Epithelial cell of prostate (primary cell): ENCODE results near the gene PAK2.
"Not testable (repeated sequence)": the region's sequence is repeated elsewhere in the genome, so short reads cannot be mapped to it uniquely, and the experiment has no call there.

Experiments used
- DNase-seq: peaks from one replicate; pipeline ENCODE4 v3.0.0-alpha.2; 2011; ENCODE audit warnings: low read depth, low spot score
- H3K27ac ChIP-seq: fragments of 450-650 bp; 2 replicates; pipeline ENCODE4 v1.5.1; 2017; ENCODE audit warnings: mild to moderate bottlenecking

PAK2 gene

DNA sequence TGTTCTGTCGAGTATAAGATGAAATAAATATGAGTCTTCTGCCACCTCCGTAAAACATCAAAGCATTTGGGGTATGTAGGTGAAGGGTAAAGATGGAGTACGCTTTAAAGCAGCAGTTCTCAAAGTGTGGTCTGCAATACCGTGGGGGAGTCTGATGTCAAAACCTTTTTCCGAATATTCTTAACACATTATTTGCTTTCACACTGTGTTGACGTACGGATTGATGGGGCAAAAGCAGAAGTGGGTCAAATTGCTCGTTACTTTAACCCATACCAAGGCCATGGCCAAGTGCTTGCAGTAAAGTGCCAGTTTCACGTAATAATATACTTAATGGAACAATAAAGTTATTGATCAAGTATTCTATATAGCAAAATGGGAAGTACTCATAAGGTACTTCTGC, 36.3 kb downstream of the PAK2 start:
- H3K27ac ChIP-seq = peak overlapping the region; percentile 77
- no peak for DNase-seq

DNA sequence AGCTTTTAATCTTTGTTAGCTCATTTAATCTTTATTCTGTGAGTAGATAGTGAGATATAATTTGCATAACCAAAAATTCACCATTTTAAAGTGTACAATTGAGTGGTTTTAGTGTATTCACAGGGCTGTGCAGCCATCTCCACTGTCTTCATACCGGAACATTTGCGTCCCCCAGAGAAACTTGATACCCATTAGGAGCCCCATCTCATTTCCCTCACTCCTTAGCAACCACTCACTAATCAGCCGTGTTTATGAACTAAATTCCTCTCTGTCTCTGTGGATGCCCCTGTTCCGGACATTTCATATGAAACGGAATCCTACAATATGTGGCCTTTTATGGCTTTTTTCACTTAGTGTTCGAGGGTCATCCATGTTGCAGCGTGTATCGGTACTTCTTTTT, 38.2 kb downstream of the PAK2 start:
- no peak for DNase-seq

DNA sequence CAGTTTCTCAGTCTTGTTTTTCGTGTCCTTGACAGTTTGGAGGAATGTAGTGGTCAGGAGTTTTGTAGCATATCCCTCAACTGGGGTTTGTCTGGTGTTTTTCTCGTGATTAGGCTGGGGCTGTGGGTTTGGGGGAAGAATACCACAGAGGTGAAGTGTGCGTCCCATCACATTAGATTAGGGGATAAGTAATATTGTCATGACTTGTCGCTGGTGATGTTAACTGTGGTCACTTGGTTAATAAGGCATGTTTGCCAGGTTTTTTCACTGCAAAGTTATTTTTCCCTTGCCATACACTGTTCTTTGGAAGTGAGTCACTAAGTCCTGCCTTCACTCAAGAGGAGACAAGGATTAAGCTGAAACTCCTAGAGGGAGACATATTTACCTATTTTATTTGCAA, 39.1 kb downstream of the PAK2 start:
- H3K27ac ChIP-seq = peak overlapping the region; percentile 77
- DNase-seq = peak; percentile 27

More for the DNA sequence above, 38.2 kb downstream of the PAK2 start:
- H3K27ac ChIP-seq = peak overlapping the region; percentile 77

DNA sequence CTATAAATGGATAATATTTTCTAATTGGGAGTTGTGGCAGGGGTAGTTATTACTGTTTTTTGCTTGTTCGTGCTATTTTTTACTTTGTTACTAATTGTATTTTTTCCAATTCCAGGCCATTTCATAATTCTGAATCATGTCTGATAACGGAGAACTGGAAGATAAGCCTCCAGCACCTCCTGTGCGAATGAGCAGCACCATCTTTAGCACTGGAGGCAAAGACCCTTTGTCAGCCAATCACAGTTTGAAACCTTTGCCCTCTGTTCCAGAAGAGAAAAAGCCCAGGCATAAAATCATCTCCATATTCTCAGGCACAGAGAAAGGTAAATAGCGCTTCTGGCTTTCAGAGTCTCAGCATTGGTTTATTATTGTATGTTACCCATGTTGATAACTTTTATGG, 42.9 kb downstream of the PAK2 start:
- H3K27ac ChIP-seq = no peak overlapping the region
- DNase-seq = no peak

DNA sequence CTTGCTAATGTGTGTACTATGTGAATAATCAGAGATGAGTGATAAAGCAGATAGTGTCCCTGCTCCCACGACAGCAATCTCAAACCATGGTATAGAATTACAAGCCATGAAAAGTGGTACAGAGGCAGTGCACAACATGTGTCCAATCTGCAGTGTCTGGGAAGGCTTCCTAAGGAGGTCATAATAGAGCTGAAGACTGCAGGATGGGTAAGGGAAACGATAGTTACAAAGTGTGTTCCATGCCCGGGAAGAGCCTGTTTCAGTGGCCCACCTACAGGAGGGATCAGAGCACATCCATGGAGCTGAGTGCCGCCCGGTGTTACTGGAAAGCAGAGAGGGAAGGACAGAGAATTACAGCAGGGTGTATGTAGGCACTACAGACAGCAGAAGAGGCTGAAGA, 48.9 kb downstream of the PAK2 start:
- DNase-seq = no peak
- H3K27ac ChIP-seq = no peak overlapping the region

DNA sequence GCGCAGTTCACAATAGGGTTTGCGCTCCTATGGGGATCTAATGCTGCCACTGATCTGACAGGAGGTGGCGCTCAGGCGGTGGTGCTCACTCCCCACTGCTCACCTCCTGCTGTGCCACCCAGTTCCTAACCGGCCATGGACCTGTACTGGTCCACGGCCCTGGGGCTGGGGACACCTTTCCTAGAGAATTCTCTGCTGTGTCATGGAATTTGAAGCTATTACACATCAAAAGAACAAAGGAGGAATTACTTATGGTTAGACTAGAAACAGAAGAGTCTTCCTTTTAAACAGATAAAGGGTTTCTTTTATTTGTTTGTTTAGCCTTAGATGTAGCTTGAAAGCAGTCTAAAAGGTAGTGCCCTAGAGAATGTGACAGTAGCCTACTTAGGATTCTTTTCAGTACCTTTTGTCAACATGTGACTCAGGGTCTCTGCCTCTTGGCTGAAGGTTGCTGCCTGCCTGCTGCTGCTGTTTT, 50.3 kb downstream of the PAK2 start:
- no peak overlapping the region for H3K27ac ChIP-seq
- DNase-seq = no peak

DNA sequence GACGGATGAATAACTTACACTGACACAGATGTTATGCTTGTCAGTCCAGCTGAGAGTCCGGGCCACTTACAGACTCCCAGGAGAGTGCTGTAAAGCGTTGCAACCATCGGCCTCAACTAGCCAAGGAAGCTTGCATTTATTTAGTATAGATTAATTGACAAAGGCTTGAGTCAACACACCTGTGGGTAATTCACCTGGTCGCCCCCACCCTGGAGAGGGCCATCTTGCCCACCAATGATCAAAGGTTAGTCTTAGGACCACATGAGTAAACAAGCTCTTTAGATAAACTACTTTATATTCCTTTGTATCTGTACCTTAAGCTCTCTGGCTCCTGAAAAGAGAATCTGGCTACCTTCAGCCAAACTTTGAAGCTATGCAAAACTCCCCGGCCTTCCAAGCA, 51.0 kb downstream of the PAK2 start:
- no peak for DNase-seq
- no peak overlapping the region for H3K27ac ChIP-seq

DNA sequence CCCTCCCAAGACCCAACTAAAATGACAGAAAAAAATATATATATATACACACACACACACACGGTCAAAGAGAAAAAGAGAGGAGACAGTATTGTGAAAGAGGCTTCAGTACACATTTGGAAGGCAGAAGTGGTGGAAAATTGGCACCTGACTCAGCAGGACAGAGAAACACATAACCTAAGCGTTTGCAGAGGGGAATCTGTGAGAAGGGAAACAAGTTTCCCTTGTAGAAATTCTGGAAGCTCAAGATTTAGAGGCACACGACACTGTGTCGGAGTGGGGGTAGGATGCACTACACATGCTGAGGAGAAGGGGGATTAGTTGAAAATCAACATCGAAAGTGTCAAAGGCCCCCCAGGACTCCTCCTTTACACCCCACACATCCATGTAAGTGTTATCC, 53.1 kb downstream of the PAK2 start:
- peak overlapping the region; percentile 61 for H3K27ac ChIP-seq
- no peak for DNase-seq

DNA sequence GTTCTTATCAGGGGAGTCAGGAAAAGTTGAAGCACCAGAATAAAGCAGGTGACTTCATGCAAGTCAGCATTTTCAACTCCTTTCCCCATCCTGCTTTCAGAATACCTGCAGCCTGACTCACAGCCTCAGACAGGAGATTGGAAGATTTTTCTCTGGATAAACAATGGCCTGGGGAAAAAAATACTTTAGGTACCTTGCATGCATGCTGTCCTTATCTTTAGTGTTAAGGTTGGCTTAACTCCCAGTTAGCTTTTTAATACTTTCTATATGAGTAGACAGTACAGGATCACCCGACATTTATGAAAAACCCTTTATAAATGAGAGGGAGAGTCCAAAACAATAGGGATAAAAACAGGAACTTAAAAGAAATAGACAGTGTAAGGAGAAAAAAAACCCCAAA, 53.6 kb downstream of the PAK2 start:
- peak; percentile 73 for DNase-seq
- H3K27ac ChIP-seq = peak overlapping the region; percentile 61

DNA sequence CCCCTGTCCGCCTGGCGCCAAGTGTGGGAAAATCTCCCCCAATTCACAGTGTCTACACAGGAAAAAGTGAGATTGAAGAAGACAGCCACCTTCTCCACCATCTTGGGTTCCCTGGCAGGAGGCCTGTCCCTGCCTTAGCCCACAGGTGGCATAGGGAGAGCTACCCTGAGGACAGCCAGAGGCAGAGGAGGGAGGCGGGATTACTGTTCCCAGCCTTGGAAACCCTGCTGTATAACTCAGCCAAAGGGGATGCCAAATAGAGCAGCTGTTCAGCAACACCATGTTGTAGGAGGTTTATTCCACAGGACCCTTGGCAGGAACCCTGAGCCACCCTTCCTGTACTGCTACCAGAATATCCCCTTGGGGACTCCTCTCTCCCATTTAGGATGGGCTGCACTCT, 54.8 kb downstream of the PAK2 start:
- no peak overlapping the region for H3K27ac ChIP-seq
- no peak for DNase-seq

DNA sequence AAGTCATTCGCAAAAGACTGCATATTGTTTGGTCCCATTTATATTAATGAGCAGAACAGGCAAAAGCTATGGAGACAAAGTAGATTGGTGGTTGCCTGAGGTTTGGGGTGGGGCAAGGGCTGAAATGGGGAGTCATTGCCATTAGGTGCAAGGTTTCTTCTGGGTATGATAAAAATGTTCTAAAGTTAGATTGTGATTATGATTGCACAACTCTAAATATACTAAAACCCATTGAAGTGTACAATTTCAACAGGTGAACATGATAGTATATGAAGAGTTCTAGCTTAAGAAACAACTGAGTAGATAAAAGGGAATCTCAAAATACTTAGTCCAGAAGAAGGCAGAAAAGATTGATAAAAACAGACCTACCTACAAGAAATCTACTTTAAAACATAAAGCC, 56.7 kb downstream of the PAK2 start:
- no peak for DNase-seq
- no peak overlapping the region for H3K27ac ChIP-seq

DNA sequence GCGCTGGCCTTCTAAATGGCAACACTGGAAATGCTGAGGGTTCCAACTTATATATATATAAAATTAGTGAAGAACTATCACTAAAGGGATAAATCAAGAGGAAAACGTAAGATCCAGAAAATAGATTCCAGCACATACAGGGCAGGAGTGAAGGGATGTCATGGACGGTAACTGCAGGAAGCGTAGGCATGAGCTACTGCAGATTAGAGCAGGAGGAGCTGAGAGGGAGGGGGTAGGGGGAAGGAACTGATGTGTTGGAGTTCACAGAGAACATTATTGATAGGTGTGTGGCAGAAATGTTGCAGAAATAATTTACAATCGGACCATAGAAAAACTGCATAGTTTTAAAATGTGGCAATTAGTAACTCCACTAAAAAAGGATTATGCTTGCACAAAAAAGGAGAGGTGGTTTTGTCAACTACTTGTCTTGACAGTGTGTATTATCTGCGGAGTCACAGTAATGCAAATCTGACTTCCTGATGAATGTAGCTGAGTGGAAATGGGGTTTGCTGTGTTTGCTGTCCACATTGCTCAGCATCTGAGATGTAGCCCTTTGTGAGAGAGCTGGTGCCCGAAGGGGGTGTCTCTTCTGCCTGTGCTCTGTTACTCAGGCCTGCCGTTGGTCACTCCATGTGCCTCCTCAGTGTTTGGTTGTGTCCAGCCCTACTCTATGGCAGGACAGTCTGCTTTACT, 61.2 kb downstream of the PAK2 start:
- no peak for DNase-seq
- no peak overlapping the region for H3K27ac ChIP-seq

DNA sequence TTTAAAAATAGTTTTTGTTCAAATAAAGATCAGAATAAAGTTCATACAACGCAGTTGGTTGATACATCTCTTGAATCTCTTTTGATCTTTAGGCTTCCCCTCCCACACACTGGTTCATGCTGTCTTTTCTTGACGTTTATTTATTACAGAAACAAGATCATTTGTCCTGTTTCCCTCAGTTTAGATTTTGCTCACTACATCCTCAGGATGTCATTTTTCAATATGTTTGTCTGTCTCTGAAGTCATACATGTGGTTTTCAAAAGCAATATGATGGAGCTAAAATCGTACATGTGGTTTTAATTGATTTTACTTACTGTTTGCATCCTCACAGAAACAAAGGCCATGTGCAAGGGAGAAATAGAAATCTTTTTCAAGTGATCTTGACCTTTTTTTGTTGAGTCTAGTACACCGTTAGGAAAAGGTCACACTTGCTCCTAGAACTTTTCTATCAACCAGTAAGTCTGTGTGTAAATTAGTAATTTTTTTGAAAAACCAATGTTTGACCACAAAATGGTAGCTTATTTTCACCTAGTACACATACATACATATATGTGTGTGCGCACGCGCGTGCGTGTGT, 64.3 kb downstream of the PAK2 start:
- H3K27ac ChIP-seq = no peak overlapping the region

DNA sequence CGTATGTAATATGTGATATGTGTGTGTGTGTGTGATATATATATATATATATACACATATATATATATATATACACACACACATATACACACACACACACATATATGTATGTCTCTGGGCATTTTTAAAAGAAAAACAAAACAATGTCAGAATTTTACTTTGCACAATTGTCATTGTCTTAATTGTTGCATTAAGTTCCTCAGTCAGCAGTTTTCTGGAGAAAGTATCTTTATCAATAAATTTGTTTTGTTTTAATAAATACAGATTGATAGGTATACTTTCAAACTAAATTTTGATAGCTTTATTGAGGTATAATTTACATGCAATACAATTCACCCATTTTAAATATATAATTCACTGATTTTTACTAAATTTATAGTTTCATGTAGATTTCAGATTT, 65.1 kb downstream of the PAK2 start:
- no peak for DNase-seq
- no peak overlapping the region for H3K27ac ChIP-seq

More for the DNA sequence above, 64.3 kb downstream of the PAK2 start:
- DNase-seq = no peak

DNA sequence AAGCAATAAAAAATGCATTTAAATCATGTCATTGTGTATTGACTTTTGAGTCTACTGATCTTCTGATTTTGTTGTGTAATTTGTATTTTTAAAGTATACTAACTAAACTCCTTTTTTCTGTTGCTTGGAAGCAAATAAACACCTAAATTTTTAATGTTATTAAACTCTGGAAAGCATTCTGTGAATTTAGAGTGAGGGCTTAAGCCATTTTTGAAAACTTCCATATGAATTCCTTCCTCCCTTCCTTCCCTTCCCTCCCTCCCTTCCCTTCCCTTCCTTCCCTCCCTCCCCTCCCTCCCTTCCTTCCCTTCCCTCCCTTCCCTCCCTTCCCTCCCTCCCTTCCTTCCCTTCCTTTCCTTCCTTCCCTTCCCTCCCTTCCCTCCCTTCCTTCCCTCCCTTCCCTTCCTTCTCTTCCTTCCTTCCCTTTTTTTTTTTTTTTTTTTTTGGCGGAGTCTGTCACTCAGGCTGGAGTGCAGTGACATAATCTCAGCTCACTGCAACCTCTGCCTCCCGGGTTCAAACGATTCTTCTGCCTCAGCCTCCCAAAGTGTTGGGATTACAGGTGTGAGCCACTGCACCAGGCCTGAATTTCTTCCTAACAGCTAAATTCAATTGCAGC, 71.4 kb downstream of the PAK2 start:
- DNase-seq = no peak
- no peak overlapping the region for H3K27ac ChIP-seq

DNA sequence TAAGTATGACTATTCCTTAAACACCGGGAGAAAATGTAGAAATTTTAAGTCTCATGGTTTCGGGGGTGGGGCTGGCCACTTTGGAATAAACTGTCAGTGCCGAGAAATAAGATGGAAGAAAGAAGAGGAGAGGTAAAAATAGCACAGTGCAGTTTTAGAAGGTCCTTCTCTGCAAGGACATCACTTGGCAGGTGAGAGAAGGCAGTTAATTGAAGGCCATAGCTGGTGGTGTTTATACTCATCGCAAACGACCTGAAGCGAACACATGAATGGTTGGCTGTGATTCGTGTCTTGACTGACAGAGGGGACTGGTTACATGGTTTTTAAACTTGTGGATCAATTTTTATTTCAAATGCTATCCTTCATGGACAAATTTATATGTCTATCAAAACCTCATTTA, 73.2 kb downstream of the PAK2 start:
- DNase-seq = no peak
- no peak overlapping the region for H3K27ac ChIP-seq

DNA sequence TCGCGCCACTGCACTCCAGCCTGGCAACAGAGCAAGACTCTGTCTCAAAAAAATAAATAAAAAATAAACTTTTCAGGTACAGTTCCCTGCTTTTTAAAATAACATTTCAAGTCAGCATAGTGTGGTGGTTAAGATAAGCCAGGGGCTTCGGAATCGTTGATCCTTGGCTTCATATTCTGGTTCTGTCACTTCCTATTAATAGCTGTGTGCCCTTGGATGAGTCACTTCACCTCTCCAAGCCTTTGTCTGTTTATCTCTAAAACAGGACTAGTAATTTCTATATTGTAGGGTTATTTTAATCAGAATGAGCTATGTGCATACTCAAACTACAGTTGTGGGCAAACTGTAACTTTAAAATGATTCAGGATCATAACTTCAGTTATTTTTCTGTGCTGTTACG, 74.2 kb downstream of the PAK2 start:
- DNase-seq = no peak
- no peak overlapping the region for H3K27ac ChIP-seq

DNA sequence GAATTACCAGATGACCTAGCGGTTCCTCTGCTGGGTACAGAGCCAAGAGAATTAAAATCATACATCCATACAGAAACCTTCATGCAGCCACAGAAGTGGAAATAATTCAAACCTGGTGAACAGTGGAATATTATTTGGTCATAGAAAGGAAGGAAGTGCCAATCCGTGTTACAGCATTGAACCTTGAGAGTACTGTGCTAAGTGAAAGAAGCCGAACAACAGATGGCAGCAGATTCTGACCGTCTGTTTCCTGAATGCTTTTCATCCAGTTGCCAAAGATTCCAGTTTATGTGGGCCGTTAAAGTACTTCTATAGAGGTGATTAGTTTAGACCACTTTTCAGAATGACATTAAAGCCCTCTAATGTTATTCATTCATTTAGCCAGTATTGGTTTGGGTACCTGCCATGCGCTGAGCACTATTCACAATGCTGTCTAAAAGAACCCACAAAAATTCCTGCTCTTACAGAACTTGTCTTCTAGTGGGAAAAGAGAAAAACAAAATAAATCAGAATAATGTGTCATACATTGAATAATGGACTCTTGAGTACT, 82.2 kb downstream of the PAK2 start:
- no peak overlapping the region for H3K27ac ChIP-seq
- DNase-seq = no peak

DNA sequence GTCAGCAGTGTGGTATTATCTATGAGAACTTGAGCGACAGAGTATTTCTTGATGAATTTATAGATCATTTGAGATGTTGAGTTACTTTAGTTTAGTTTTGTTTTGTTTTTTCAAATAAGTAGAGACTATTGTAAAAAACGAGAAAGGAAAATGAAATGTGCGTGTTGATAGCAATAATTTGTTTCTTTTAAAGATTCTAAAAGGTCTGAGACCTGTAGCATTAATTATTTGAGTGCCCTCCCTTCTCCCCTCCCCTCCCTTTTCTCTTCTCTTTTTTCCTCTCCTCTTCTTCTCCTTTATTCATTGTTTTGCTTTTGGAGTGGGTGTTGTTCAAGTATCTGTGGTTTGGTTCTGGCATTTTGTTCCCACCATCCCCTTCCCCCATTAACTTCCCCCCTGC, 90.0 kb downstream of the PAK2 start:
- DNase-seq, H3K27ac ChIP-seq: not testable (repeated sequence)

DNA sequence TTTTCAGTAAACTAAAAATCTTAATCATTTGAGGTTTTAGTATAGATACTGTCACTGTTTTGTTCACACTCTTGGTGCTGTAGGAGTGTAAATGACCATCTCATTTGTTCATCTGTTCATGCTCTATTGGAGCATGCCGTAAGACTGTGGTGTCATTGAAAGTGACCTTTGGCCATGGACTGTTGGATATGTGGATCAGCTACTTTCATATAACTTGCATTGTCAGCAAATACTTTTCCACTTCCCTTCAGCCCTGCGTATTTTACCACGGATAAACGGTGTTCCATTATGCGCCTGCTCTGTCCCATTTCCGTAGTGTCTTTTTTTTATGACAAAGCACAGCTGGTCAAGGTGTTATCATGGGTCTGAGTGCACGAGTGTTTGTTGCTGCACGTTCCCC, 95.4 kb downstream of the PAK2 start:
- no peak for DNase-seq

DNA sequence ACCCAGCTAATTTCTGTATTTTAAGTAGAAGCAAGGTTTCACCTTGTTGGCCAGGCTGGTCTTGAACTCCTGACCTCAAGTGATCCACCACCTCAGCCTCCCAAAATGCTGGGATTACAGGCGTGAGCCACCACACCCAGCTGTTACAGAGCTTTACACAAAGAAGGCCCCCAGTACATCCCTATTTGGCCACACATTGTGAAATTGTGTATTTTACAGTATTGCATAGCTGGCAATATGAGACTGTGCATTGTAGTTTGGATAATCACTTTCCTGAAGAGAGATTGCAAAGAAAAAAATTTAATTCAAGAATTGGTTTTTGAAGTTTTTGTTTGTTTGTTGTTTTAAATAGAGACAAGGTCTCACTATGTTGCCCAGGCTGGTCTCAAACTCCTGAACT, 97.0 kb downstream of the PAK2 start:
- not testable (repeated sequence) for H3K27ac ChIP-seq, DNase-seq

More for the DNA sequence above, 95.4 kb downstream of the PAK2 start:
- H3K27ac ChIP-seq = no peak overlapping the region
